GM12801 (cell line): ENCODE measurements around the gene CDH13.

Experiments used
- CTCF ChIP-seq: IDR thresholded peaks from one replicate; pipeline ENCODE4 v1.5.1; 2011; ENCODE audit warnings: control low read depth; ENCODE audit not compliant: insufficient read length; ENCODE audit errors: extremely low read depth

CDH13 gene

GRCh38 chr16:83245061-83245460 is 618.3 kb downstream of the CDH13 start:
- TF ChIP-seq CTCF, result no peak

GRCh38 chr16:83247767-83248372 is 621.1 kb downstream of the CDH13 start:
- no peak for TF ChIP-seq CTCF

GRCh38 chr16:83248735-83249463 is 622.1 kb downstream of the CDH13 start:
- no peak for TF ChIP-seq CTCF

- TF ChIP-seq CTCF, result no peak
Observed at GRCh38 chr16:83253521-83253920, 626.8 kb downstream of the CDH13 start.

- no peak for TF ChIP-seq CTCF
Observed at GRCh38 chr16:83258366-83258928, 631.7 kb downstream of the CDH13 start.

GRCh38 chr16:83266848-83267553 is 640.2 kb downstream of the CDH13 start:
- no peak for TF ChIP-seq CTCF

GRCh38 chr16:83268169-83268568 is 641.4 kb downstream of the CDH13 start:
- no peak for TF ChIP-seq CTCF
